HL-60 (cell line): ENCODE data around the gene OR13C9.
"Not testable (repeated sequence)": the region's sequence is repeated elsewhere in the genome, so short reads cannot be mapped to it uniquely, and the experiment has no call there.

Source experiments
- GABPA ChIP-seq: IDR thresholded peaks from 2 replicates; pipeline ENCODE4 v1.6.1; 2012; ENCODE audit warnings: low read depth
- POLR2AphosphoS5 ChIP-seq: IDR thresholded peaks from 2 replicates; pipeline ENCODE4 v1.6.1; 2012; ENCODE audit warnings: low read depth
- SPI1 ChIP-seq: IDR thresholded peaks from 2 replicates; pipeline ENCODE4 v1.6.1; 2012; ENCODE audit warnings: low read depth, mild to moderate bottlenecking, borderline replicate concordance
- TF ChIP-seq, protein P1 (sequence below): IDR thresholded peaks from one replicate; pipeline ENCODE4 v1.5.1; 2011; ENCODE audit warnings: low read length, control low read depth, inconsistent platforms; ENCODE audit not compliant: insufficient read depth
- TF ChIP-seq, protein P2 (sequence below): IDR thresholded peaks from 2 replicates; pipeline ENCODE4 v1.6.1; 2012; ENCODE audit warnings: low read depth; ENCODE audit not compliant: insufficient replicate concordance

DNA sequence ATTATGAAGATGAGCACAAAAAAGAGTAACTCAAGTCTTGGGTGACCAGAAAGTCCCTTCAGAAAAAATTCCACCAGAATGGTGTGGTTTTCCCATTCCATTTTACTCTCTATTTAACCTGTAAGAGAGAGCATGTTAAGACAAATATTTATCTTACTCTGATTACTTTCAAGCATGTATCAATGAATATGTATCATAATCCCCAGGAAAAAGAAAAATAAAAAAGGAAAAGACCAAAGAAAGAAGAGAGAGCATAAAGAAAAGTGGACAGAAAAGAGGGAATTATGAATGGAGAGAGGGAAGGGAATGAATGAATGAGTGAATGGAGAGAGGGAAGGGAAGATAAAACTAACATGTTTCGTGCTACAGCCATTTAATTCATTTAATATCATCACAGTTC lies 12.5 kb downstream of the OR13C9 start, which contains the start of gene OR13C2:
- TF ChIP-seq, protein P1, sequence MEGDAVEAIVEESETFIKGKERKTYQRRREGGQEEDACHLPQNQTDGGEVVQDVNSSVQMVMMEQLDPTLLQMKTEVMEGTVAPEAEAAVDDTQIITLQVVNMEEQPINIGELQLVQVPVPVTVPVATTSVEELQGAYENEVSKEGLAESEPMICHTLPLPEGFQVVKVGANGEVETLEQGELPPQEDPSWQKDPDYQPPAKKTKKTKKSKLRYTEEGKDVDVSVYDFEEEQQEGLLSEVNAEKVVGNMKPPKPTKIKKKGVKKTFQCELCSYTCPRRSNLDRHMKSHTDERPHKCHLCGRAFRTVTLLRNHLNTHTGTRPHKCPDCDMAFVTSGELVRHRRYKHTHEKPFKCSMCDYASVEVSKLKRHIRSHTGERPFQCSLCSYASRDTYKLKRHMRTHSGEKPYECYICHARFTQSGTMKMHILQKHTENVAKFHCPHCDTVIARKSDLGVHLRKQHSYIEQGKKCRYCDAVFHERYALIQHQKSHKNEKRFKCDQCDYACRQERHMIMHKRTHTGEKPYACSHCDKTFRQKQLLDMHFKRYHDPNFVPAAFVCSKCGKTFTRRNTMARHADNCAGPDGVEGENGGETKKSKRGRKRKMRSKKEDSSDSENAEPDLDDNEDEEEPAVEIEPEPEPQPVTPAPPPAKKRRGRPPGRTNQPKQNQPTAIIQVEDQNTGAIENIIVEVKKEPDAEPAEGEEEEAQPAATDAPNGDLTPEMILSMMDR: not testable (repeated sequence)
- TF ChIP-seq GABPA, POLR2AphosphoS5, SPI1: not testable (repeated sequence)
- TF ChIP-seq, protein P2, sequence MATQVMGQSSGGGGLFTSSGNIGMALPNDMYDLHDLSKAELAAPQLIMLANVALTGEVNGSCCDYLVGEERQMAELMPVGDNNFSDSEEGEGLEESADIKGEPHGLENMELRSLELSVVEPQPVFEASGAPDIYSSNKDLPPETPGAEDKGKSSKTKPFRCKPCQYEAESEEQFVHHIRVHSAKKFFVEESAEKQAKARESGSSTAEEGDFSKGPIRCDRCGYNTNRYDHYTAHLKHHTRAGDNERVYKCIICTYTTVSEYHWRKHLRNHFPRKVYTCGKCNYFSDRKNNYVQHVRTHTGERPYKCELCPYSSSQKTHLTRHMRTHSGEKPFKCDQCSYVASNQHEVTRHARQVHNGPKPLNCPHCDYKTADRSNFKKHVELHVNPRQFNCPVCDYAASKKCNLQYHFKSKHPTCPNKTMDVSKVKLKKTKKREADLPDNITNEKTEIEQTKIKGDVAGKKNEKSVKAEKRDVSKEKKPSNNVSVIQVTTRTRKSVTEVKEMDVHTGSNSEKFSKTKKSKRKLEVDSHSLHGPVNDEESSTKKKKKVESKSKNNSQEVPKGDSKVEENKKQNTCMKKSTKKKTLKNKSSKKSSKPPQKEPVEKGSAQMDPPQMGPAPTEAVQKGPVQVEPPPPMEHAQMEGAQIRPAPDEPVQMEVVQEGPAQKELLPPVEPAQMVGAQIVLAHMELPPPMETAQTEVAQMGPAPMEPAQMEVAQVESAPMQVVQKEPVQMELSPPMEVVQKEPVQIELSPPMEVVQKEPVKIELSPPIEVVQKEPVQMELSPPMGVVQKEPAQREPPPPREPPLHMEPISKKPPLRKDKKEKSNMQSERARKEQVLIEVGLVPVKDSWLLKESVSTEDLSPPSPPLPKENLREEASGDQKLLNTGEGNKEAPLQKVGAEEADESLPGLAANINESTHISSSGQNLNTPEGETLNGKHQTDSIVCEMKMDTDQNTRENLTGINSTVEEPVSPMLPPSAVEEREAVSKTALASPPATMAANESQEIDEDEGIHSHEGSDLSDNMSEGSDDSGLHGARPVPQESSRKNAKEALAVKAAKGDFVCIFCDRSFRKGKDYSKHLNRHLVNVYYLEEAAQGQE: not testable (repeated sequence)
